Measurements from ENCODE around the gene PIK3C2B.
"Not testable (repeated sequence)": the region's sequence is repeated elsewhere in the genome, so short reads cannot be mapped to it uniquely, and the experiment has no call there.

PIK3C2B gene, protein sequence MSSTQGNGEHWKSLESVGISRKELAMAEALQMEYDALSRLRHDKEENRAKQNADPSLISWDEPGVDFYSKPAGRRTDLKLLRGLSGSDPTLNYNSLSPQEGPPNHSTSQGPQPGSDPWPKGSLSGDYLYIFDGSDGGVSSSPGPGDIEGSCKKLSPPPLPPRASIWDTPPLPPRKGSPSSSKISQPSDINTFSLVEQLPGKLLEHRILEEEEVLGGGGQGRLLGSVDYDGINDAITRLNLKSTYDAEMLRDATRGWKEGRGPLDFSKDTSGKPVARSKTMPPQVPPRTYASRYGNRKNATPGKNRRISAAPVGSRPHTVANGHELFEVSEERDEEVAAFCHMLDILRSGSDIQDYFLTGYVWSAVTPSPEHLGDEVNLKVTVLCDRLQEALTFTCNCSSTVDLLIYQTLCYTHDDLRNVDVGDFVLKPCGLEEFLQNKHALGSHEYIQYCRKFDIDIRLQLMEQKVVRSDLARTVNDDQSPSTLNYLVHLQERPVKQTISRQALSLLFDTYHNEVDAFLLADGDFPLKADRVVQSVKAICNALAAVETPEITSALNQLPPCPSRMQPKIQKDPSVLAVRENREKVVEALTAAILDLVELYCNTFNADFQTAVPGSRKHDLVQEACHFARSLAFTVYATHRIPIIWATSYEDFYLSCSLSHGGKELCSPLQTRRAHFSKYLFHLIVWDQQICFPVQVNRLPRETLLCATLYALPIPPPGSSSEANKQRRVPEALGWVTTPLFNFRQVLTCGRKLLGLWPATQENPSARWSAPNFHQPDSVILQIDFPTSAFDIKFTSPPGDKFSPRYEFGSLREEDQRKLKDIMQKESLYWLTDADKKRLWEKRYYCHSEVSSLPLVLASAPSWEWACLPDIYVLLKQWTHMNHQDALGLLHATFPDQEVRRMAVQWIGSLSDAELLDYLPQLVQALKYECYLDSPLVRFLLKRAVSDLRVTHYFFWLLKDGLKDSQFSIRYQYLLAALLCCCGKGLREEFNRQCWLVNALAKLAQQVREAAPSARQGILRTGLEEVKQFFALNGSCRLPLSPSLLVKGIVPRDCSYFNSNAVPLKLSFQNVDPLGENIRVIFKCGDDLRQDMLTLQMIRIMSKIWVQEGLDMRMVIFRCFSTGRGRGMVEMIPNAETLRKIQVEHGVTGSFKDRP (N-terminal part only)

DNA sequence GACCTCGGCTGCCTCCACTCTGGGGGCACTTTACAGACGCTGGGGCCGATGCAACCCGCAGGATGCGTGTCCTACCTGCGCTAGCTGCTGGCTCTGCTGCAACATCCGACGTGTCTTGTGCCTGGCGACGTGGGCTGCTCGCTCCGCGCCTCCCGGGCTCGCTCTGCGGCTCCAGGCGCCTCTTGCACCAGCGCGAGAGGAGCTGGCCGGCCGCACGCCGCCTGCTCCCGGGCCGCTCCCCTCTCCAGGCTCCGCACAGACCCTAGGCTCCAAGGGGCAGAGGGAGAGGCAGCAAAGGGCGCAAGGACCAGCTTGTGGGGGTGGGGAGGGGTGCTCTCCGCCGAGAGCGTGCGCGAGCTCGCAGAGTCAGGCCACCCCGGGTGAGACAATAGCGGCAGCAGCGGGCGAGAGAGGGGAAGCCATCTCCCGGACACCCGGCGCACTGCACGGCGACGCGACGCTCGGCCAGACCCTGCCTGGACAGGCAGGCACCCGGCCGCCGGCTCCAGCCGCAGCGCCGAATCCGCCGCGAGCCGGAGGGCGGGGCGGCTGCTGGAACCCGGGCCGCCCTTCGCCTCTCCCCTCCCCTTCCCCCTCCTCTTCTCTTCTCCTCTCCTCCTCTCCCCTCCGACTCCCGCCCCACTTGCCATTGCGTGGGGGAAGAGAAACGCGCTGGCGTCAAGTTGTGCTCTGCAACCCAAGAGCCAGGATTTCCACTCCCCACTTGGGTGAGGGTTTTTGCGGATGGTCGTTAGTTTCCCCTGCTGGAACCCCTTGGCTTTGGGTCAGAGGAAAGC is at the start of gene PIK3C2B:
PIK3C2B (minus strand) TSS at position 525 of the 797 bp plus-strand sequence. CDS start 25,003 bp downstream, outside the sequence.
- DNase-seq (ENCODE audit: low read depth), result peak; percentile 64

DNA sequence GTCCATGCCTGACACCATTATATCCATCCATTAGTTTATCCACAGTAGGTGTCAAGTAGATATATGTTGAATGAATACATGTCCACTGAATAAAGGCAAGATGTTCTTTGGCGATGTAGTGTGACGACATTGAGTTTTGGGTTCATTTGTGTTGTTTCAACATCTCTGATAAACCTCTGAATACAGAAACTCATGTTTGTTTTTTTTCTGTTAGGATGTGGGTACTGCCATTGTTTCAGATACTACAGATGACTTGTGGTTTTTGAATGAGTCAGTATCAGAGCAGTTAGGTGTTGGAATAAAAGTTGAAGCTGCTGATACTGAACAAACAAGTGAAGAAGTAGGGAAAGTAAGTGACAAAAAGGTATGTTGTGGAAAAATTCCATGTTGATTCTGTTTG is 49.7 kb upstream of the PIK3C2B start:
- DNase-seq (ENCODE audit: low read depth), result peak; percentile 82

DNA sequence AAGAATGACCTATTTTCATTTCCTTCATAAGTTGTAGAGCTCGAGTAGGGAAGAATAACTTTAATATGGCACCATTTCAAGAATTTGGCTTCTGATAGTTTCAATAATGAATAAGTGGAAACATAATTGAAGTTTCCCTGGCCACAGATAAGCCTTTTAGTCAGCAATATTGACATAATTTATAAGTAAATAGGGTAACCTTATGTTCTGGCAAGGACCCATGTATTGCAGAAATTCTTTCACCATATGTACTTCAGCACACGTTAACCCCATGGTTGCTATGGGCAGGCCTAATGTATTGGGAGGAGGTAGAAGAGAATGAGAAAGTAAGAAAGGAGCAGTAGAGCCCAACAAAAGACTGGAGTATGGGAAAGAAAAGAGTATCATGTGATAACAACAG is 47.0 kb upstream of the PIK3C2B start:
- no peak for DNase-seq (ENCODE audit: low read depth)

DNA sequence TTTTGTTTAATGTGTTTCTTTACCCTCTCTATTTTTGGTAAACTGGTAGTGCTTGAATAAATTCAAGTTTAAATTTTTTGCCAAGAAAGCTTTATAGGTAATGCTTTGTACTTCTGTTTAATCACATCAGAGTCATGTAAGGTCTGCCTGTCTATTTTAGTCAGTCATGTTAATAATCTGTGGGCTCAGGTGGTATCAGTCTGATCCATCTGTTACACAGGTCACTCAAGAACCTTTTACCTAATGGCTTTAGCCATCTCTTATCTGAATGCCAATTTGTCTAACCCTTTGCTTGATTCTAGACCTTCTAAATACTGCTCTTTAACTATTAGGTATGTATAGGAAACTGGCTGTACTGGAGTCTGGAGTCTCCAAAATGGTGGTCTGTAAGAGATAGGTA is 38.2 kb upstream of the PIK3C2B start:
- no peak for DNase-seq (ENCODE audit: low read depth)

DNA sequence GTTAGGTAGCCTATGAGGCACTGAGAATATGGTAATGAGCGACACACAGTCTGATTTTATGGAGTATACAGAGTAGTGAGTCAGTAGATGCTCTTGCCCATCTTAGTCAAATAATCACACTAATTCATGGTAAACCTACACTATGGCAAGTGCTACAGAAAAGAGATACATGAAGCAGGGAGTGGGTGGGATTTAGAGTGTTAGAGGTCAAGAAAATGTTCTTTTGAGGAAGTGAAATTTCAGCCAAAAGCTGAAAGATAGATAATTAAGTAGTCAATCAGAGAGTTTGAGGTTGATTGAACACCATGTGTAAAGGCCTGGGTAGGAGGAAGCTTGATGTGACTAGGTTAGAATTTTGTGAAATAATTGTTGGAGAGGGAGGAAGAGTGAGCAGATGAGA is 36.3 kb upstream of the PIK3C2B start:
- DNase-seq (ENCODE audit: low read depth), result no peak

DNA sequence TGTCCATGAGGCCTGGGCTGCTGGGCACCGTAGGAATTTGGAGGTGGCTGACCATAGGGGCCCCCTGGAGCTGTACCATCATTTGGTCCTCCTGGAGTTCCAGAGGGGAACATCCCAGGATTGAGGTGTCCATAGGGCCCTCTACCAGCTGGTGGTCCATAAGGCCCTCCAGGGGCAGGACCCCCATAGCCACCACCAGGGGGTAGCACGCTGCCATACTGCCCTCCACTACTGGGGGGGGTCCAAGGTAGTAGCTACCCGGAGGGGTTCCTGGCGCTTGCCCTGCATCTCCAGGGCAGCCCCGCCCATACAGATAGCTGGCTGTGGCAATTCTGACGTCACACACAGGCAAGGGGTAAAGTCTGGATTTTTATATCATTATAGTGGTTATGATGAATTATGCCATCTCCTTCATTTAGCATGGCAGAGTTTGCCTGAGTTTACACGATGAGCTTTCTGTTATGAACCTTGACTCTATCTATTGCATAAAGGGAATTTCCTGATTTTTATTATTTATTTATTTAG is 34.8 kb upstream of the PIK3C2B start:
- no peak for DNase-seq (ENCODE audit: low read depth)

DNA sequence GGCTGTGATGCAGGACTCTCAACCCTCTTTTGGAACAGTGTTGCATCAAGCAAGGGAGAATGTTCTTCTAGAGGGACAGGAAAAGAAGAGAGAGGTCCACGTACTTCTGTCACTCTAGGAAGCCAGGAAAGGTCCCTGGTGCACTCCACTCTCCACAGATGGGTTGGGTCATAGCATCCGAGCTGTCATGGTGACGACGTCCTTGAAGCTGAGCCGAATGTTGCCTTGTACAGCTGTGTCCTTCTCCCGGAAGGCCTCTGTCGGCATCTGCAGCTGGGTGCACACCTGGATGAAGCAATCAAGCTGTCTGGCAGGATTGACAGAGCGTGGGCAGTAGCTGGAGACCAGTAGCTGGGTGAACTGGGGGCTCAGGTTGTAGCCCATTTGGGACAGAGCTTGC is 34.1 kb upstream of the PIK3C2B start:
- no peak for DNase-seq (ENCODE audit: low read depth)

DNA sequence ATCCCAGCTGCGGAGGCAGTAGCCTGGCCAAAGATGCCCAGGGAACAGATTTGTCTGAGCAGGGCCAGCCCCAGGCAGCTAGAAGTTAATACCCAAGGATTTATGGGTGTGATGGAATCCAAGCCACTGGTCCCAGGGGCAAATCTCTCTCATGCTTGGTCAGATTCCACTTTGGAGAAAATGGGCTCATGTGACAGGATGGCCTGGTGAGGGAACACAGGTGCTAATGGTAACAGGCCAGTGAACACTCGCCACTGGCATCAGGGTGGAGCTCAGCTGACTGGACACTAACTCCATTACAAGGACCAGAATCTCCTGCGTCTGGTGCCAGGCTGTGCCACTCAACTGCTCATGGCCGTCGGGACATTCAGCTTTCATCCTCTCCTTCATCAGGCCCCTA is 33.6 kb upstream of the PIK3C2B start:
- no peak for DNase-seq (ENCODE audit: low read depth)

DNA sequence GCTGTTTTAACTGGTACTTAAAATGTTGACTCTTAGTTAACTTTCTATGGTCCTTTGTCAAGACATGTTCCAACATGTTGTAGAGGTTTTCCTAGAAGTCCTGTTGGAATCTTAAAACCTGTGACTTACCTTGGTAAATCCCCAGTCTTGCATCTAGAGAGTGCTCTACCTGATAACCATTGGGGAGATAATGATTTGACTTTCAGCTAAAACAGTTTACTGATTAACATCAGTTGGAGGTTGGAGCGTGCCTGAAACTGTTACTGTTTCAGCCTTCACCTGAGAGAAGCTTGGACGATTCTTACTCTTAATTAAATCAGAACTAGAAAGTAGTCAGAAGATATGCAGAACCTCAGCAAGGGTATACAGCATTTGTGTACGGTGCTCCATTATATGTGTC is 30.4 kb upstream of the PIK3C2B start:
- no peak for DNase-seq (ENCODE audit: low read depth)

DNA sequence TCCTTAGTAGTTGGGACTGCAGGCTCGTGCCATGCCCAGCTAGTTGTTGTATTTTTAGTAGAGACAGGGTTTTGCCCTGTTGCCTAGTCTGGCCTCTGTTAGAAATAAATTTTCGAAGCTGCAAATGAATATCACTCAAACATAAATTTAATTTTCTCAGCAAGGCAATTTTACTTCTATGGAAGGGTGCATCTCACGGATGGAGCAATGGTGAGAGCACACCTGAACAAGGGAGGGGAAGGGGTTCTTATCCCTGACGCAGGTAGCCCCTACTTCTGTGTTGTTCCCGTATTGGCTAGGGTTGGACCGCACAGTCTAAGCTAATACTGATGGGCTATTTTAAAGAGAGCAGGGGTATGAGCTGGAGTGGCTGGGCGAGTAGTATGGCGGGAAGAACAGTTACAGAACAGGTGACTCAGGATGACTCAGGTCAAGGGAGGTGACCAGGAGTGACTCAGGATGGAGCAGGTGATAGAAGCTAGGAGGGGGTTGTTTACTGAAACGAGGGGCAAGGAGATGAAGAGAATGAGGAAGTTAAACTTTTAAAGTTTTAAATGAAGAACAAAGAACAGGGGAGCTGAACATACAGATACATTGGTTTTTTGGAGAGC is 29.1 kb upstream of the PIK3C2B start:
- DNase-seq (ENCODE audit: low read depth), result no peak

DNA sequence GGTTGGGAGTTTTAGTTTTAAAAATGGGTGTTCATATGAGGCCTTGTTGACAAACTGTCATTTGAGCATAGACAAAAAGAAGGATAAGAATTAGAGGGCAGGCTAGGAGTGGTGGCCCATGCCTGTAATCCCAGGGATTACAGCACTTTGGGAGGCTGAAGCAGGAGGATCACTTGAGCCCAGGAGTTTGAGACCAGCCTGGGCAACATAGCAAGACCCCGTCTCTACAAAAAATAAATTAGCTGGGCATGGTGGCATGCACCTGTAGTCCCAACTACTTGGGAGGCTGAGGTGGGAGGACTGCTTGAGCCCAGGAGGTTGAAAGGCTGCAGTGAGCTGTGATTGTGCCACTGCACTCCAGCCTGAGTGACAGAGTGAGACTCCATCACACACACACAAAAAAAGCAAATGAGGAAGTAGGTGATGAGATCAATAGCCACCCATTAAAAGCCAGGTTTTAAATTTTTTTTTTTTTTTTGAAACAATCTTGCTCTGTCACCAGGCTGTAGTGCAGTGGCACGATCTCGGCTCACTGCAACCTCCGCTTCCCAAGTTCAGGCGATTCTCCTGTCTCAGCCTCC is 27.4 kb upstream of the PIK3C2B start:
- not testable (repeated sequence) for DNase-seq (ENCODE audit: low read depth)

DNA sequence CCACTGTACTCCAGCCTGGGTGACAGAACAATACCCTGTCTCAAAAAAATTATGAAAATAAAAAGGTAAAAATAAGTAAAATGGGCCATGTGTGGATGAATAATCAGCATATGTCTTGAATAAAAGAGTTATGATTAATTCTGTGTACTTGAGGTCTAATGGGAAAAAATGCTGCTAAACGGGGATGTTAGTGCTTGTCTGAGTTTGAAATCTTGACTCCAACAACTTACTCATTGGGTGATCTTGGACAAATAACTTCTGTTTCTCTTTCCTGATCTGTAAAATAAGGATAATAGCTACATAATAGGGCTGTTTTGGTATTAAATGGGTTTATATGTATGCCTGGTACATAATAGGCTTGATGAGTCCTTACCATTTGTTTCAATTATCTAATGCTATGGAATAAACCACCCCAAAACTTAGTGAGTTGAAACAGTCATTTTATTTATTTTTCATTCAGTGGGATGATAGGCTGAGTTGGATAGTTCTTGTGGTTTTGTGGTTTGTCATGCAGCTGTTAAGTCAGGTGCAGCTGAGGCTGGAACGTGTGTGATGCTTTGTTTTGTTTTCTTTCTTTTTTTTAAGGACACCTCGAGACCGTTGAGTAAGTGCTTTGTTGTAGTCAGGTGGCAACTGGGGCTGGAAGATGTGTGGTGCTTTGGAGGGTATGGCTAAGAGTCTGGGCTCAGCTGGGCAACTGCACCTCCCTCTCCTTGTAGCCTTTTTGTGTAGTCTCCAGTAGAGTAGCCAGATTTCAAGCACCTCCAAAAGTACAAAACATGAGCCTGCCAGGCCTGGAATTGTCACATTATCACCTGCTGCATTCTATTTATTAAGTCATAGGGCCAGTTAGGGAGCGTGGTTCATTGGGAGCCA is 26.5 kb upstream of the PIK3C2B start:
- peak; percentile 85 for DNase-seq (ENCODE audit: low read depth)

DNA sequence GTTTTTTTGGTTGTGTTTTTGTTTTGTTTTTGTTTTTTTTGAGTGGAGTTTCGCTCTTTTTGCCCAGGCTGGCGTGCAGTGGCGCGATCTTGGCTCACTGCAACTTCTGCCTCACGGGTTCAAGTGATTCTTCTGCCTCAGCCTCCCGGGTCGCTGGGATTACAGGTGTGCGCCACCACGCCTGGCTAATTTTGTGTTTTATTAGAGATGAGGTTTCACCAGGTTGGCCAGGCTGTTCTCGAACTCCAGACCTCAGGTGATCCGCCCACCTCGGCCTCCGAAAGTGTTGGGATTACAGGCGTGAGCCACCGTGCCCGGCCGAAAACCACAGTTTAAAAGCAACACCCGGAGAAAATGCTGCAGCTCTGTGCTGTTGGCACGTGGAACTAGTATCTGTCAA is 22.8 kb upstream of the PIK3C2B start:
- not testable (repeated sequence) for DNase-seq (ENCODE audit: low read depth)

DNA sequence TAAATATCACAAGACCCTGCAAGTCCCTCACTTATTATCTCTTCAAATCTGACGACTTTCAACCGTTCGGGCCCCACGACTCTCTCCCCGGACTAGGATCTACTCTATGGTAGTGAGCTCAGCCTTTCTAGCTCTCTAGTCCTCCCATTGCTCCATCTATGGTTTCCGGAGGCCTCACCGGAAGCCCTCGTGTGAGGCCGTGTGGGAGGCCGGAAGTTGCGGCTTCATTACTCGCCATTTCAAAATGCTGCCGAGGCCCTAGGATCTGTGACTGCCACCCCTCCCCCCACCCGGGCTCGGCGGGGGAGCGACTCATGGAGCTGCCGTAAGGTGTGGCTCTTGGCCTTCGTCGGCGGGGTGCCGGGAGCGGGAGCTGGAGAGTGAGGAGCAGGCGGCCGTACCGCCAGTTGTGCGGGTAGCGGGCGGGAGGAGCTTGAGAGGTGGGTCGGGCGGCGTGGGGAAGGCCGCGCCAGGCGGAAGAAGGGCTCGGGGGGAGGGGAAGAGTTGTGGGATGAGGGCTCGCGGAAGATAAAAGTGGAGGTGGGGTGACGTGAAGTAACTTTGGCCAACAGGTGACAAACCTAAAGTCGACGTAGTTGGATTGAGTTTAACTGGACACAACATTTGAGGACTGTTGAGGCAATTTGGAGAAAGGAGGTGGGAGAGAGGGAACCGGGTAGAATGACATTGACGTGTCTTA is 21.7 kb upstream of the PIK3C2B start, which contains the start of gene MDM4:
MDM4 (plus strand) TSS at position 227 of the 700 bp plus-strand sequence. CDS start 9,113 bp downstream, outside the sequence.
- DNase-seq (ENCODE audit: low read depth), result peak; percentile 97

DNA sequence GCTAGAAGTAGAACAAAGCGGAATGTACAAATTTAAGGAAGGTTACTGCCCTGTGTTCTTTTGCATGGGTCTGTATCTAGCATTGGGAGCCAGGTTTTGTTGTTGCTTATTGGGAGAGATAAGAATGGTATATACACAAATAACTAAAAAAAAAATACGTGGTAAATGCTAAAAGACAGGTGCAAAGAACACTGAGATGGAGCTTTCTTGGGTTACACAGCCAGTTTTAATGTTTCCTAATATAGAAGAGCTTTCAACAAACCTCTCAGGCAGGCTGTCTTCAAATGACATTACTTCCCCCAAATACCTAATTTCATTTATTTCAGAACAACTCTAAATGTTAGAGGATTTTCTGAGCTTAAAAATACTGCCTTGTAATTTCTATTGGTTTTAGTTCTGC is 20.2 kb upstream of the PIK3C2B start:
- no peak for DNase-seq (ENCODE audit: low read depth)

DNA sequence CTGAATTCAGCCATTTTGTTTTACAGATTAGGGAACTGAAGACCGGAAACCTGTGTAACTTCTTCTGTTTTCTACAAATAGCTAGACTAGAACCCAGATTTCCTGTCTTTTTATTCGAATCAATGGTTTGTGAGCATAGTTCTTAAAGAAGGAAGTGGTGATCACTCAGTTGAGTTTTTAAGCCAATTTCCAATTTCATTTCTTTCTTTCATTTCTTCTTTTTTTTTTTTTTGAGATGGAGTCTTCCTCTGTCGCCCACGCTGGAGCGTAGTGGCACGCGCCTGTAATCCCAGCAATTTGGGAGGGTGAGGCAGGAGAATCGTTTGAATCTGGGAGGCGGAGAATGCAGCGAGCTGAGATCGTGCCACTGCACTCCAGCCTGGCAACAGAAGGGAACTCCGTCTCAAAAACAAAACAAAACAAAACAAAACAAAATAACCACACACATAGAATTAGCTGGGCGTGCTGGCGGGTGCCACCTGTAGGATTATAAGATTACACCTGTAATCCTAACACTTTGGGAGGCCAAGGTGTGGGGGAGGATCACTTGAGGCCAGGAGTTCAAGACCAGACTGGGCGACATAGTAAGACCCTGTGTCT is 18.6 kb upstream of the PIK3C2B start:
- DNase-seq (ENCODE audit: low read depth), result no peak

DNA sequence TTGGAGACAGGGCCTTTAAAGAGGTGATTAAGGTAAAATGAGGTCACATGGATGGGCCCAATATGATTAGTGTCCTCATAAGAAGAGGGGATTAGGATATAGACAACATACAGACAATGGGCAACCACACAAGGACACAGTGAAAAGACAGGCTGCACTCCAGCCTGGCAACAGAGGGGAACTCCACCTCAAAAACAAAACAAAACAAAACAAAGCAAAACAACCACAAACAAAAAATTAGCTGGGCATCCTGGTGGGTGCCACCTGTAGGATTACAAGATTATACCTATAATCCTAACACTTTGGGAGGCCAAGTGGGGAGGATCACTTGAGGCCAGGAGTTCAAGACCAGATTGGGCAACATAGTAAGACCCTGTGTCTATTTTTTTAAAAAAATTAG is 16.8 kb upstream of the PIK3C2B start:
- DNase-seq (ENCODE audit: low read depth), result no peak

DNA sequence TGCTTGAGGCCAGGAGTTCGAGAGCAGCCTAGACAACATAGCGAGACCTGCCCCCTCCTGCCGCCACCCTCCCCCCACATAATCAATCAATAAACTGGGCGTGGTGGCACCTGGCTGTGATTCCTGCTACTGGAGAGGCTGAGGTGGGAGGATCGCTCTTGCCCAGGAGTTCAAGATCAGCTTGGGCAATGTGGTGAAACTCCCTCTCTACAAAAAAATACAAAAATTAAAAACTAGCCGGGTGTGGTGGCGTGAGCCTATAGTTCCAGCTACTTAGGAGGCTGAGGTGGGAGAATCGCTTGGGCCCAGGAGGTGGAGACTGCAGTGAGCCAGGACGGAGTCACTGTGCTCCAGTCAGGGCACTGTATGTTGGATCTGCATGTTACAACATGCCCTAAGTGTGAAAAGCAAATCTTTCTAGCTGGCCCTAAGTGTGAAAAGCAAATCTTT is 14.6 kb upstream of the PIK3C2B start:
- no peak for DNase-seq (ENCODE audit: low read depth)
